SHP77 (cell line): ENCODE data around the gene PDCD7.
A peak's percentile ranks its signal among the peaks of the same experiment; 100 is the strongest.
"Not testable (repeated sequence)": the region's sequence is repeated elsewhere in the genome, so short reads cannot be mapped to it uniquely, and the experiment has no call there.

Experiments used
- DNase-seq, 2 experiments: peaks; one replicate each; lab custom pipeline; 2025; lab: John Stamatoyannopoulos, UW

Gene PDCD7

DNA sequence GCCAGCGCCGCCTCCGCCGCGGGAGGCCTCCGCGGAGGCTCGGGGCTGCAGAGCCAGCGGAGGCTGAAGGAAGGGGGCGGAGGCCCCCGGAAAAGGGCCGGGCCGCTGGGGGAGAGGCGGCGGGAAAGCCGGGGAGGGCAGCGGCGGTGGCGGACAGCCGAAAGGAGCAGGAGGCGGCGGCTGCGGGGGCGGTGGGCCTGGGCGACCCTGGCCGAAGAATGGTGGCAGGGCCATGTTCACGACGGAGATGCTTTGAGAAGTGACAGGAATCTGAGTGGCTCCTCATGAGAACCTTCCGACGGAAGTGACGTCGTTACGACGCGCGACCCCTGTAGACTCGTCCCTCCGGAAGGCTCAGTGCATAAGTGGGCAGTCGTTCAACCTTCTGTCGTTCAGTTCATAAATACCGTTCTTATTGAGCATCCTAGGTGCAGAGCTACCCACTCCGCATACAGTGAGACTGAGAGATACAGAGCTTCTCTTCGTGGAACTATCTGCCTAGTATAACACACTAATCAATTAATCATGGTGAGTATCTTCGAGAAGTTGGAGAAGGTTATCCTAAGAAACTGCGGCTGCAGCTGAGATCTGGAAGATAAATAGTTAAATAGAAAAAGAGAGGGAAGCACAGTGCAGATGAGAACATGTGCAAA is at the start of gene PDCD7:
Gene PDCD7 (minus strand): TSS at position 261 of the 653 bp plus-strand sequence. CDS start 27 bp downstream, at position 234.
- DNase-seq = peak; percentile 95 to 97

- DNase-seq = no peak
These were observed 48.9 kb upstream of the PDCD7 start for GRCh38 chr15:65182538-65182937.

DNA sequence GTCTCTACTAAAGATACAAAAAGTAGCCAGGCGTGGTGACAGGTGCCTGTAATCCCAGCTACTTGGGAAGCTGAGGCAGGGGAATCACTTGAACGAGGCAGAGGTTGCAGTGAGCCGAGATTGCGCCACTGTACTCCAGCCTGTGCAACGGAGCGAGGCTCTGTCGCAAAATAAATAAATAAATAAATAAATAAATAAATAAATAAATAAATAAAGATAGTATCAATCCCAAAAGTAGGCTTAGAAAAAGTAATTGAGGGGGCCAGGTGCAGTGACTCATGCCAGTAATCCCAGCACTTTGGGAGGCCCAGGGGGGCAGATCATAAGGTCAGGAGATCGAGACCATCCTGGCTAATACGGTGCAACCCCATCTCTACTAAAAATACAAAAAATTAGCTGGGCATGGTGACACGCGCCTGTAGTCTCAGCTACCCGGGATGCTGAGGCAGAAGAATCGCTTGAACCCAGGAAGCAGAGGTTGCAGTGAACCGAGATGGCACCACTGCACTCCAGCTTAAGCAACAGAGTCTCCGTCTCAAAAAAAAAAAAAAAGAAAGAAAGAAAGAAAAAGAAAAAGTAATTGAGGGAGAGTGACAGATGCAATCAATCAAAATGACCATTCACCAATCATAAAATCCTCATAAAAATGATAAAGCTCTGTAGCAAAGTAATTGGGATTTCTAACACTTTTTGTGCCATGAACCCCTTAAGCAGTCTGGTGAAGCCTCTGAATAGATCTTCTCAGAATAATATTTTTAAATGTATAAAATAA is 48.2 kb upstream of the PDCD7 start:
- not testable (repeated sequence) for DNase-seq

GRCh38 chr15:65180167-65180566 is 46.6 kb upstream of the PDCD7 start:
- no peak for DNase-seq

- no peak for DNase-seq
These were observed 44.3 kb upstream of the PDCD7 start for GRCh38 chr15:65177901-65178300.

GRCh38 chr15:65176056-65176455 is 42.4 kb upstream of the PDCD7 start:
- no peak for DNase-seq

- DNase-seq = no peak
These were observed 41.9 kb upstream of the PDCD7 start for GRCh38 chr15:65175511-65175910.

DNA sequence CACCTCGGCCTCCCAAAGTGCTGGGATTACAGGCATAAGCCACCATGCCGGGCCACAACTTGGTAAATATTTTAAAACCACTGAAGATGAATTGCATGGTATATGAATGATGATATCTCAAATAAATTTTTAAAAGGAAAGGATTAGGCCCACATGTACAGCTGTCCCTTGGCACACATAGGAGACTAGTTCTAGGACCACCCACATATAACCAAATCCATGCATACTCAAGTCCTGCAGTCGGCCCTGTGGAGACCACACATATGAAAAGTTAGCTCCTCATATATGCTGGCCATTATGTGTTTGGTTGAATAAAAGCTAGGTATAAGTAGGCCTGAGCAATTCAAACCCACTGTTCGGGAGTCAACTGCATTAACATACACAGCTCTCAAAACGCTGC is 40.9 kb upstream of the PDCD7 start:
- no peak for DNase-seq

DNA sequence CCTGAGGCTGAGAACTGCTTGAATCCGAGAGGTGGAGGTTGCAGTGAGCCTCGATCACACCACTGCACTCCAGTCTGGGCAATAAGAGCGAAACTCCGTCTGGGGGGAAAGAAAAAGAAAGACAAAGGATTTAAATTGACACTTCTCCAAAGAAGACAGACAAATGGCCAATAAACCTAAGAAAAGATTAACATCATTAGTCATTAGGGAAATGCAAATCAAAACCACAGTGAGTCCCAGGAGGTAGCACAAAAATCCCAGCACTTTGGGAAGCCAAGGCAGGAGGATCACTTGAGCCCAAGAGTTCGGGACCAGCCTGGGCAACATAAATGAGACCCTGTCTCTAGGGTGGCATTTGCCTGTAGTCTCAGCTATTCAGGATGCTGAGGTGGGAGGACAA is 38.9 kb upstream of the PDCD7 start:
- no peak for DNase-seq

GRCh38 chr15:65171428-65171827 is 37.8 kb upstream of the PDCD7 start:
- no peak for DNase-seq

- DNase-seq = no peak
These were observed 32.3 kb upstream of the PDCD7 start for GRCh38 chr15:65165875-65166274.

DNA sequence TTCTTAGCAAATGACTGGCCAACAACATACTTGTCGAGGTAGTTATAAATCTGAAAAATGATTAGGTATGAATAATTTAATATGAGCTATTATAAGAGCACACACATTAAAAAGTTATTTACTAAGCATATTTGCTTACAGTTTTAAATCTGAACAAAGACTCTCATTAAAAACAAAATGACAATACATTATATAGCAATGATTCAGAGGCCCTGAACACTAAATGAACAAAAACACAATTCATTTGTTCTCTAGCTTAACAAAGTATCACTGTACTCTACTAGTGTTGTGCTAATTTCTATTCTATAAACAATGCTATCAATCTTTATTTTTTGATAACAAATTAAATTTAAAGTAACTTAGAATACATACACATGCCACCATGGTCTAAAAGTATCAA is 30.5 kb upstream of the PDCD7 start:
- no peak for DNase-seq

- no peak for DNase-seq
These were observed 29.4 kb upstream of the PDCD7 start for GRCh38 chr15:65163041-65163440.

DNA sequence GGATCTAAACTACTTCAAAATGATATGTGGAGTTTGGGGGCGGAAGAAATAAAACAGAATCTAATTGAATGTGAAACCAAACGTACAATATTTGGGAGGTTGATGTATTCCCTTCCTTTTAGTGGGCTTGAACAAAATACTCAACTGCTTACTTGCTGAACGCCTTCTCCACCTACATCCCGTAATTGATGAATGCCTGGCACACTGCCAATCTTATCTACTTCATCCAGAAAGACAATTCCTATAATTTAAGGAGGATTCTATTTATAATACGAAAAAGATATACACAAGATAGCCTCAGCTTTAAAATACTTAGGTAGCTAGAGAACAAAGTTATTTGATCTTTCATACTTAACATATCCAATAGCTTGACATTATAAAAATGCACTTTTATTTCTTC is 23.1 kb upstream of the PDCD7 start:
- no peak for DNase-seq

- DNase-seq = no peak
These were observed 21.1 kb upstream of the PDCD7 start for GRCh38 chr15:65154720-65155119.

- DNase-seq = no peak
These were observed 14.3 kb upstream of the PDCD7 start for GRCh38 chr15:65147902-65148301.

- no peak for DNase-seq
These were observed 12.8 kb upstream of the PDCD7 start for GRCh38 chr15:65146438-65146837.

DNA sequence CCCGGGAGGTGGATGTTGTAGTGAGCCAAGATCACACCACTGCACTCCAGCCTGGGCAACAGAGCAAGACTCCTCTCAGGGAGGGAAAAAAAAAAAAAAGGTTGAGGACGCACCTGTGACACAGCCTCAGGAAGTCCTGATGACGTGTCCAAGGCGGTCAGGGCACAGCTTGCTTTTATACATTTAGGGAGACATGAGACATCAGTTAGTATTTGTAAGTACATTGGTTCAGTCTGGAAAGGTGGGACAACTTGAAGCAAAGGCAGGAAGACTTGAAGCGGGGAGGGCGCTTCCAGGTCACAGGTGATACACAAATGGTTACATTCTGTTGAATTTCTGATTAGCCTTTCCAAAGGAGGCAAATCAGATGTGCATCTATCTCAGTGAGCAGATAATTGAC is 5.0 kb upstream of the PDCD7 start:
- not testable (repeated sequence) for DNase-seq

DNA sequence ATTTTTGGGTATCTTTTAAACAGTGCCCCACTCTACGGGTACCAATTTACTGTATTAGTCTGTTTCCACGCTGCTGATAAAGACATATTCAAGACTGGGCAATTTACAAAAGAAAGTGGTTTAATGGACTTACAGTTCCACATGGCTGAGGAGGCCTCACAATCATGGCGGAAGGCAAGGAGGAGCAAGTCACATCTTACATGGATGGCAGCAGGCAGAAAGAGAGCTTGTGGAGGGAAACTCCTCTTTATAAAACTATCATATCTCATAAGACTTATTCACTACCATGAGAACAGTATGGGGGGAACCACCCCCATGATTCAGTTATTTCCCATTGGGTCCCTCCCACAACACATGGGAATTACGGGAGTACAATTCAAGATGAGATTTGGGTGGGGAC is 4.3 kb upstream of the PDCD7 start:
- not testable (repeated sequence) for DNase-seq

GRCh38 chr15:65137089-65137488 is 3.5 kb upstream of the PDCD7 start:
- not testable (repeated sequence) for DNase-seq

GRCh38 chr15:65134538-65134937 is 930 bp upstream of the PDCD7 start:
- DNase-seq = no peak

GRCh38 chr15:65132878-65133547 is 595 bp downstream of the PDCD7 start:
- DNase-seq = peak; percentile 20 to 61

DNA sequence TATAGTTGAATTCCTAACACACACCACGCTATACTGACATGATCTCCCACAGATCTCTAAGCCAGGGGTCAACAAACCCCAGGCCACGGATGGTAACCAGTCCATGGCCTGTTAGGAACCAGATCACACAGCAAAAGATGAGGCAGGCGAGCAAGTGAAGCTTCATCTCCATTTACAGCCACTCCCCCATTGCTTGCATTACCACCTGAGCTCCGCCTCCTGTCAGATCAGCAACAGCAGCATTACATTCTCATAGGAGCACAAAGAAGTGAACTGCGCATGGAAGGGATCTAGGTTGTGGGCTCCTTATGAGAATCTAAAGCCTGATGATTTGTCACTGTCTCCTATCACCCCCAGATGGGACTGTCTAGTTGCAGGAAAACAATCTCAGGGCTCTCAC is 2.7 kb downstream of the PDCD7 start:
- no peak for DNase-seq
